Esophagus muscularis mucosa (tissue), 4 donors: ENCODE data around the gene NSRP1. TPM values are rescaled to one million over a fixed set of nuclear protein-coding genes. Genes with fewer than 3 reads are reported as not detected.

Experiments
- DNase-seq: peaks from one replicate; pipeline ENCODE4 v3.0.0-alpha.2; 2017; ENCODE audit errors: extremely low spot score
- H3K27ac ChIP-seq, 4 donors: fragments of 200-600 bp; sonication (generic); replicated peaks in 1 of 4; 1 replicate in 3 of 4; 2 replicates in 1 of 4; pipeline ENCODE4 v1.5.1; 2016 to 2019; ENCODE audit warnings: mild to moderate bottlenecking in 1 of 4
- H3K27me3 ChIP-seq, 4 donors: fragments of 200-600 bp; sonication (generic); one replicate each; pipeline versions ENCODE4 v1.5.1 to v1.6.0; 2016 to 2019
- H3K36me3 ChIP-seq, 4 donors: fragments of 200-600 bp; sonication (generic); one replicate each; pipeline ENCODE4 v1.5.1; 2016 to 2019
- H3K4me1 ChIP-seq, 4 donors: fragments of 200-600 bp; sonication (generic); one replicate each; pipeline ENCODE4 v1.5.1; 2016 to 2019
- H3K4me3 ChIP-seq, 4 donors: fragments of 200-600 bp; sonication (generic); 1 replicate in 2 of 4; 2 replicates in 2 of 4; pipeline ENCODE4 v1.5.1; 2016 to 2019; ENCODE audit warnings: mild to moderate bottlenecking in 4 of 4, moderate library complexity in 1 of 4
- H3K9me3 ChIP-seq, 4 donors: fragments of 200-600 bp; sonication (generic); 1 replicate in 3 of 4; 2 replicates in 1 of 4; pipeline ENCODE4 v1.5.1; 2016 to 2019
- CTCF ChIP-seq, 3 experiments: fragments of 200-600 bp in 2 of 3; fragments of 450-650 bp in 1 of 3; sonication (generic) in 2 of 3; IDR thresholded peaks; one replicate each; pipeline ENCODE4 v1.5.1; 2017 to 2019; ENCODE audit warnings: antibody characterized with exemption in 3 of 3, mild to moderate bottlenecking in 2 of 3, moderate library complexity in 1 of 3
- EP300 ChIP-seq: sonication (generic); formaldehyde crosslinking; IDR thresholded peaks from one replicate; pipeline ENCODE4 v1.6.1; 2017; ENCODE audit warnings: antibody characterized with exemption
- POLR2A ChIP-seq: fragments of 450-650 bp; IDR thresholded peaks from one replicate; pipeline ENCODE4 v1.6.1; 2017; ENCODE audit warnings: antibody characterized with exemption, moderate library complexity, mild to moderate bottlenecking, low read depth
- POLR2AphosphoS5 ChIP-seq, 2 donors: sonication (generic); formaldehyde crosslinking; IDR thresholded peaks; one replicate each; pipeline ENCODE4 v1.6.1; 2017; ENCODE audit warnings: antibody characterized with exemption in 2 of 2
- WGBS: methylation state at CpG from one replicate; pipeline ENCODE4 v1.1.5; 2018; 5-methylcytosine and 5-hydroxymethylcytosine counted together
- intact Hi-C: fragments of 100-400 bp; cut with DNase I; formaldehyde crosslinking; loops from one replicate; pipeline ENCODE4 v1.15.1; 2023
- total RNA-seq, 4 donors: library from RNA; depleted of rRNA; stranded (reverse); fragments of >200 nt; gene quantifications; one replicate each; pipeline versions ENCODE4 v1.1.0 to v1.2.1, GENCODE V29; 2016

The NSRP1 gene
- total RNA-seq, 4 donors from 2014 or later: 20.0 to 38.6 (median 30.3) TPM

GRCh38 chr17:30211371-30211770 is 94.8 kb downstream of the NSRP1 start:
- intact Hi-C loops: no loop called here
- 84% methylated on average over 6 of the region's 6 CpGs for WGBS

GRCh38 chr17:30212750-30213149 is 96.1 kb downstream of the NSRP1 start:
- H3K4me1 ChIP-seq: no peaks in the 10 kb centered on the region
- 90% methylated on average over 5 of the region's 11 CpGs for WGBS
- no peak overlapping the region for H3K4me3 ChIP-seq
- no peaks in the 10 kb centered on the region for H3K36me3 ChIP-seq
- no peak for DNase-seq
- no peak overlapping the region for H3K27ac ChIP-seq
- H3K27me3 ChIP-seq: peaks cover 0 to 7% (median 0%) of the 10 kb centered on the region in 4 donors
- H3K9me3 ChIP-seq: no peaks in the 10 kb centered on the region
- intact Hi-C loops: no loop called here
- TF ChIP-seq POLR2A (no peak), CTCF (IDR thresholded peaks at IDR 0.05) (no peak), EP300 (no peak), POLR2AphosphoS5 (IDR thresholded peaks at IDR 0.05) (no peak)

More at GRCh38 chr17:30211371-30211770, 94.8 kb downstream of the NSRP1 start:
- peaks cover 0 to 12% (median 0%) of the 10 kb centered on the region in 4 donors for H3K27me3 ChIP-seq
- H3K9me3 ChIP-seq: no peaks in the 10 kb centered on the region
- no peak overlapping the region for H3K27ac ChIP-seq
- no peak overlapping the region for H3K4me3 ChIP-seq
- DNase-seq: no peak
- H3K4me1 ChIP-seq: no peaks in the 10 kb centered on the region
- TF ChIP-seq POLR2AphosphoS5 (IDR thresholded peaks at IDR 0.05) (no peak), EP300 (no peak), CTCF (IDR thresholded peaks at IDR 0.05) (no peak), POLR2A (no peak)
- H3K36me3 ChIP-seq: no peaks in the 10 kb centered on the region

GRCh38 chr17:30217054-30217453 is 100.4 kb downstream of the NSRP1 start:
- WGBS: 100% methylated on average over 3 of the region's 6 CpGs
- no peak overlapping the region for H3K4me3 ChIP-seq
- H3K4me1 ChIP-seq: no peaks in the 10 kb centered on the region
- H3K27ac ChIP-seq: no peak overlapping the region
- no peak for DNase-seq
- no peaks in the 10 kb centered on the region for H3K9me3 ChIP-seq
- intact Hi-C loops: no loop called here
- H3K36me3 ChIP-seq: no peaks in the 10 kb centered on the region
- TF ChIP-seq POLR2AphosphoS5 (IDR thresholded peaks at IDR 0.05) (no peak), CTCF (IDR thresholded peaks at IDR 0.05) (no peak), POLR2A (no peak), EP300 (no peak)
- H3K27me3 ChIP-seq: no peaks in the 10 kb centered on the region

GRCh38 chr17:30217746-30218245 is 101.2 kb downstream of the NSRP1 start:
- TF ChIP-seq POLR2A (no peak), CTCF (IDR thresholded peaks at IDR 0.05) (no peak), POLR2AphosphoS5 (IDR thresholded peaks at IDR 0.05) (no peak), EP300 (no peak)
- no peaks in the 10 kb centered on the region for H3K27me3 ChIP-seq
- no peak overlapping the region for H3K4me3 ChIP-seq
- DNase-seq: no peak
- H3K36me3 ChIP-seq: no peaks in the 10 kb centered on the region
- 92% methylated on average over 11 of the region's 11 CpGs for WGBS
- intact Hi-C loops: no loop called here
- no peaks in the 10 kb centered on the region for H3K4me1 ChIP-seq
- H3K27ac ChIP-seq: no peak overlapping the region
- H3K9me3 ChIP-seq: no peaks in the 10 kb centered on the region

GRCh38 chr17:30218799-30219198 is 102.2 kb downstream of the NSRP1 start:
- TF ChIP-seq EP300: no peak
- TF ChIP-seq POLR2A: no peak
- TF ChIP-seq POLR2AphosphoS5 (IDR thresholded peaks at IDR 0.05): no peak
- TF ChIP-seq CTCF (IDR thresholded peaks at IDR 0.05): no peak
- Histone ChIP-seq H3K9me3 (no peaks in the 10 kb centered on the region), H3K36me3 (no peaks in the 10 kb centered on the region), H3K4me1 (no peaks in the 10 kb centered on the region), H3K27me3 (no peaks in the 10 kb centered on the region), H3K27ac (no peak overlapping the region), H3K4me3 (no peak overlapping the region)
- WGBS: 83% methylated on average over 9 of the region's 9 CpGs
- intact Hi-C loops: no loop called here
- DNase-seq: no peak
